Endothelial cell of umbilical vein (primary cell): Measurements from ENCODE around the gene GLP2R. TPM values are rescaled to one million over a fixed set of nuclear protein-coding genes. Genes with fewer than 3 reads are reported as not detected.

ENCODE experiments used
- BruUV-seq: library from RNA; stranded (reverse); fragments of 400-500 nt; replicated peaks from 2 replicates; lab custom pipeline; 2021; lab: Mats Ljungman, UMichigan
- CTCF ChIA-PET: fragments of 300-600, 350-600 bp; sonication (Branson Sonifier 250); formaldehyde crosslinking; loops from one replicate; lab custom pipeline; 2021; ENCODE audit warnings: antibody characterized with exemption, inconsistent platforms; lab: Charles Lee
- POLR2A ChIA-PET: fragments of 300-600, 350-600 bp; sonication (Branson Sonifier 250); formaldehyde crosslinking; loops from one replicate; lab custom pipeline; 2021; ENCODE audit warnings: antibody characterized with exemption, inconsistent platforms; lab: Charles Lee
- DNase-seq: peaks from one replicate; pipeline ENCODE4 v3.0.0-alpha.2; 2011; ENCODE audit warnings: low read depth, low spot score
- FAIRE-seq: peaks from 2 replicates; lab custom pipeline; 2011; peaks lifted over from hg19 to GRCh38; lab: Jason Lieb, UNC
- H2AFZ ChIP-seq: 2 replicates; pipeline ENCODE4 v1.6.0; 2012; ENCODE audit warnings: low read depth, low read length, control low read depth, inconsistent platforms
- H3K27ac ChIP-seq: 2 replicates; pipeline ENCODE4 v1.5.1; 2011; ENCODE audit warnings: low read depth, mild to moderate bottlenecking, control low read depth, low read length, moderate library complexity; ENCODE audit not compliant: insufficient read depth
- H3K27me3 ChIP-seq, 2 experiments: 2 replicates each; pipeline versions ENCODE4 v1.6.0 to v1.6.1; 2011; ENCODE audit warnings: low read length in 2 of 2, mixed read lengths in 1 of 2; ENCODE audit not compliant: control insufficient read depth in 2 of 2, insufficient read depth in 2 of 2
- H3K36me3 ChIP-seq, 2 experiments: 2 replicates in 1 of 2; 3 replicates in 1 of 2; pipeline ENCODE4 v1.5.1; 2011; ENCODE audit warnings: low read length in 2 of 2, mild to moderate bottlenecking in 1 of 2, moderate library complexity in 1 of 2; ENCODE audit not compliant: control insufficient read depth in 2 of 2, insufficient read depth in 2 of 2; ENCODE audit errors: extremely low read depth in 1 of 2
- H3K4me1 ChIP-seq: 3 replicates; pipeline ENCODE4 v1.5.1; 2011; ENCODE audit warnings: mild to moderate bottlenecking, low read length; ENCODE audit not compliant: control insufficient read depth, insufficient read depth; ENCODE audit errors: extremely low read depth
- H3K4me2 ChIP-seq: 2 replicates; pipeline ENCODE4 v1.6.1; 2011; ENCODE audit warnings: low read length, control low read depth, mixed read lengths; ENCODE audit not compliant: insufficient read depth
- H3K4me3 ChIP-seq, 3 experiments: fragments of 200-600 bp in 1 of 3; sonication (generic), shearing (Covaris generic) in 1 of 3; replicated peaks in 1 of 3; 2 replicates each; pipeline ENCODE4 v1.5.1; 2011 to 2016; ENCODE audit warnings: control low read depth in 3 of 3, low read length in 3 of 3, mild to moderate bottlenecking in 2 of 3, inconsistent platforms in 1 of 3, low read depth in 1 of 3, moderate library complexity in 1 of 3; ENCODE audit not compliant: insufficient read depth in 1 of 3
- H3K79me2 ChIP-seq: 2 replicates; pipeline ENCODE4 v1.6.0; 2012; ENCODE audit warnings: low read length, inconsistent platforms; ENCODE audit not compliant: control insufficient read depth, insufficient read depth
- H3K9ac ChIP-seq: replicated peaks from 2 replicates; pipeline ENCODE3; 2011; ENCODE audit warnings: low read length, control low read depth; ENCODE audit not compliant: insufficient read depth; ENCODE audit errors: extremely low read depth
- H3K9me1 ChIP-seq: replicated peaks from 3 replicates; pipeline ENCODE4 v1.6.0; 2011; ENCODE audit warnings: mild to moderate bottlenecking, low read length; ENCODE audit not compliant: control insufficient read depth, insufficient read depth; ENCODE audit errors: extremely low read depth
- H3K9me3 ChIP-seq: replicated peaks from 2 replicates; pipeline ENCODE4 v1.5.1; 2012; ENCODE audit warnings: low read length, inconsistent platforms; ENCODE audit not compliant: control insufficient read depth, insufficient read depth
- H4K20me1 ChIP-seq: replicated peaks from 2 replicates; pipeline ENCODE3; 2011; ENCODE audit warnings: mild to moderate bottlenecking, low read length; ENCODE audit not compliant: control insufficient read depth, insufficient read depth; ENCODE audit errors: extremely low read depth
- CTCF ChIP-seq, 2 donors: IDR thresholded peaks; 1 replicate in 1 of 2; 2 replicates in 1 of 2; pipeline ENCODE4 v1.5.1; 2011; ENCODE audit warnings: low read length in 2 of 2, mild to moderate bottlenecking in 2 of 2, moderate library complexity in 2 of 2, control low read depth in 1 of 2, inconsistent platforms in 1 of 2, low read depth in 1 of 2; ENCODE audit not compliant: insufficient read depth in 1 of 2; ENCODE audit errors: extremely low read depth in 1 of 2
- EZH2 ChIP-seq: IDR thresholded peaks from 2 replicates; pipeline ENCODE4 v1.6.1; 2012; ENCODE audit warnings: borderline replicate concordance, low read depth, mild to moderate bottlenecking, moderate library complexity, low read length, inconsistent platforms; ENCODE audit not compliant: severe bottlenecking
- FOS ChIP-seq: IDR thresholded peaks from 2 replicates; pipeline ENCODE4 v1.6.1; 2011; ENCODE audit warnings: mild to moderate bottlenecking, low read length, moderate library complexity, borderline replicate concordance; ENCODE audit not compliant: insufficient read depth
- GATA2 ChIP-seq: IDR thresholded peaks from 2 replicates; pipeline ENCODE4 v1.7.0; 2011; ENCODE audit warnings: low read depth, mild to moderate bottlenecking, moderate library complexity, mixed read lengths, low read length; ENCODE audit not compliant: insufficient read length, insufficient read depth
- JUN ChIP-seq: IDR thresholded peaks from 2 replicates; pipeline ENCODE4 v1.6.1; 2011; ENCODE audit warnings: borderline replicate concordance, low read depth; ENCODE audit not compliant: insufficient read length, insufficient read depth
- MAX ChIP-seq: IDR thresholded peaks from 2 replicates; pipeline ENCODE4 v1.6.1; 2011; ENCODE audit not compliant: insufficient read depth, insufficient read length
- MYC ChIP-seq: IDR thresholded peaks from one replicate; pipeline ENCODE4 v1.6.1; 2011; ENCODE audit warnings: mild to moderate bottlenecking, low read depth, low read length
- POLR2A ChIP-seq: IDR thresholded peaks from 2 replicates; pipeline ENCODE4 v1.6.1; 2012; ENCODE audit warnings: low read depth, mild to moderate bottlenecking, control low read depth, low read length
- POLR2AphosphoS5 ChIP-seq: IDR thresholded peaks from 2 replicates; pipeline ENCODE4 v1.6.1; 2012; ENCODE audit warnings: low read depth, mild to moderate bottlenecking, control low read depth, low read length, moderate library complexity; ENCODE audit not compliant: insufficient read depth
- dilution Hi-C: fragments of 300-500 bp; cut with MboI; formaldehyde crosslinking; loops from one replicate; pipeline ENCODE4 v1.15.0; 2019; ENCODE audit warnings: low sequenced_read_pairs; ENCODE audit not compliant: extremely low pct_ligation_motif_present
- intact Hi-C: fragments of 100-400 bp; cut with micrococcal nuclease; formaldehyde crosslinking; loops from one replicate; pipeline ENCODE4 v1.10.0; 2022
- polyA plus RNA-seq, 4 experiments: library from polyadenylated mRNA; depleted of rRNA in 3 of 4; stranded (reverse) in 3 of 4; unstranded in 1 of 4; fragments of >200 nt; gene quantifications; 2 replicates each; pipeline versions ENCODE4 v1.2.1 to v1.2.3, GENCODE V29; 2011 to 2012; ENCODE audit warnings: missing spikeins in 1 of 4
- total RNA-seq: library from RNA; stranded (reverse); gene quantifications from 2 replicates; pipeline ENCODE4 v1.2.3, GENCODE V29; 2021

GLP2R gene
- total and polyA plus RNA-seq, 2 donors (not counting 3 experiments of a cell fraction or from before 2014, with no cell fraction given) = not detected

GRCh38 chr17:9798724-9799123 is 27.0 kb upstream of the GLP2R start:
- POLR2A ChIA-PET = no interaction called here
- no peaks in the 10 kb centered on the region for H4K20me1 ChIP-seq
- H3K4me3 ChIP-seq = no peak overlapping the region
- TF ChIP-seq POLR2AphosphoS5 (no peak), GATA2 (no peak), JUN (no peak), CTCF (IDR thresholded peaks at IDR 0.05; ENCODE audit: extremely low read depth in 1 of 2, insufficient read depth in 1 of 2, low read depth in 1 of 2, low read length in 2 of 2) (no peak), EZH2 (no peak), POLR2A (no peak), FOS (no peak), MAX (no peak), MYC (no peak)
- H3K9ac ChIP-seq = no peak overlapping the region
- H3K27ac ChIP-seq = no peak overlapping the region
- H3K27me3 ChIP-seq = no peaks in the 10 kb centered on the region
- H3K4me2 ChIP-seq = no peak overlapping the region
- dilution Hi-C loops = no loop called here
- no peaks in the 10 kb centered on the region for H3K4me1 ChIP-seq
- H2AFZ ChIP-seq = no peak overlapping the region
- FAIRE-seq (no peak), DNase-seq (no peak)
- H3K79me2 ChIP-seq = no peaks in the 10 kb centered on the region
- H3K9me1 ChIP-seq = no peaks in the 10 kb centered on the region
- no peaks in the 10 kb centered on the region for H3K36me3 ChIP-seq
- CTCF ChIA-PET = no interaction called here
- no TSS peak for BruUV-seq
- H3K9me3 ChIP-seq = peaks cover 5% of the 10 kb centered on the region
- intact Hi-C loops = no loop called here
